Large intestine (tissue), 3 donors: ENCODE results near the gene RAN. TPM values are rescaled to one million over a fixed set of nuclear protein-coding genes. Genes with fewer than 3 reads are reported as not detected.

Experiments used
- DNase-seq, 2 donors: peaks; one replicate each; pipeline versions ENCODE4 v3.0.0 to v3.0.0-alpha.2; 2013
- H3K27ac ChIP-seq: one replicate; pipeline ENCODE4 v1.5.1; 2013; ENCODE audit warnings: low read length
- H3K27me3 ChIP-seq: 2 replicates; pipeline ENCODE4 v1.6.1; 2013; ENCODE audit warnings: low read length; ENCODE audit not compliant: control insufficient read depth, insufficient read depth
- H3K36me3 ChIP-seq: 2 replicates; pipeline ENCODE4 v1.6.1; 2013; ENCODE audit warnings: low read length; ENCODE audit not compliant: control insufficient read depth, insufficient read depth
- H3K4me1 ChIP-seq: one replicate; pipeline ENCODE4 v1.6.1; 2013; ENCODE audit warnings: low read length; ENCODE audit not compliant: control insufficient read depth, insufficient read depth
- H3K4me3 ChIP-seq: one replicate; pipeline ENCODE4 v1.5.1; 2013; ENCODE audit warnings: low read length
- H3K9me3 ChIP-seq: one replicate; pipeline ENCODE4 v1.6.1; 2013; ENCODE audit warnings: mild to moderate bottlenecking, low read depth, low read length, moderate library complexity; ENCODE audit not compliant: control insufficient read depth
- WGBS: methylation state at CpG from one replicate; pipeline ENCODE4 v1.1.5; 2013; ENCODE audit warnings: low lambda C conversion rate; ENCODE audit not compliant: insufficient coverage; 5-methylcytosine and 5-hydroxymethylcytosine counted together
- polyA plus RNA-seq: library from polyadenylated mRNA; unstranded; fragments of 120-200 nt; gene quantifications from one replicate; pipeline ENCODE4 v1.2.1, GENCODE V29; 2013

The RAN gene
- polyA plus RNA-seq, 1 donor = 554 TPM

DNA sequence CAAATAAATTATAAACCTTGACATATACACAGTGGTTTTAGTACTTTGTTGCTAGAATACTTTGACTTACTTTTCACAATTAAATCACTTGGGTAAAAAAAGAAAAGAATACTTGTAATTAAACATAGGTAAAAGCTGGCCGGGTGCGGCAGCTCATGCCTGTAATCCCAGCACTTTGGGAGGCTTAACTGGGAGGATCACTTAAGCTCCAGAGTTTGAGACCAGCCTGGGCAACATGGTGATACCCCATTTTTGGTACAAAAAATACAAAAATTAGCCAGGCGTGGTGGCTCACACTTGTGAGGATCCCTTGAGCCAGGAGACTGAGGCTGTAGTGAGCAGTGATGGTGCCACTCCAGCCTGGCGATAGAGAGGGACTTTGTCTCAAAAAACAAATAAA, 40.6 kb upstream of the RAN start:
- Histone ChIP-seq H3K4me3 (no peak overlapping the region), H3K4me1 (peaks cover 36% of the 10 kb centered on the region), H3K36me3 (no peaks in the 10 kb centered on the region), H3K9me3 (peaks cover 2% of the 10 kb centered on the region), H3K27me3 (no peaks in the 10 kb centered on the region), H3K27ac (peak overlapping the region; percentile 50)
- no CpG with 5 or more reads among the region's 4 CpGs for WGBS
- no peak for DNase-seq

DNA sequence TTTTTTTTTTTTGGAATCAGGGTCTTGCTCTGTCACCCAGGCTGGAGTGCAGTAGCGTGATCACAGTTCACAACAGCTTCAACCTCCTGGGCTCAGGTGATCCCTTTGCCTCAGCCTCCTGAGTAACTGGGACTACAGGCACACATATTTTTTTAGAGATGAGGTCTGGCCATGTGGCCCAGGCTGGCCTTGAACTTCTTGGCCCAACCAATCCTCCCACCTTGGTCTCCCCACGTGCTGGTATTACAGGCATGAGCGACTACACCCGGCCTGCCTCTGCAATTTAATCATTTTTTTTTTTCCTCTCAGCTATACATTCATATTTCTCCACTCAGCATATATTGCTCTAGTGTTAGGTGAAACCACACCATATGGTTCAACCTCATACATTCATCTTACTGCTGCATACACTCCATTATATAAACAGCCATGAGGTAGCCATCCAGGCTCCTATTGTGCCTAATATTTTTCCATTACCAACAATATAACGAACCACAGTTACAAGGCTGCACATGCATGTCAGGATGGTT, 39.9 kb upstream of the RAN start:
- H3K4me1 ChIP-seq = peaks cover 36% of the 10 kb centered on the region

DNA sequence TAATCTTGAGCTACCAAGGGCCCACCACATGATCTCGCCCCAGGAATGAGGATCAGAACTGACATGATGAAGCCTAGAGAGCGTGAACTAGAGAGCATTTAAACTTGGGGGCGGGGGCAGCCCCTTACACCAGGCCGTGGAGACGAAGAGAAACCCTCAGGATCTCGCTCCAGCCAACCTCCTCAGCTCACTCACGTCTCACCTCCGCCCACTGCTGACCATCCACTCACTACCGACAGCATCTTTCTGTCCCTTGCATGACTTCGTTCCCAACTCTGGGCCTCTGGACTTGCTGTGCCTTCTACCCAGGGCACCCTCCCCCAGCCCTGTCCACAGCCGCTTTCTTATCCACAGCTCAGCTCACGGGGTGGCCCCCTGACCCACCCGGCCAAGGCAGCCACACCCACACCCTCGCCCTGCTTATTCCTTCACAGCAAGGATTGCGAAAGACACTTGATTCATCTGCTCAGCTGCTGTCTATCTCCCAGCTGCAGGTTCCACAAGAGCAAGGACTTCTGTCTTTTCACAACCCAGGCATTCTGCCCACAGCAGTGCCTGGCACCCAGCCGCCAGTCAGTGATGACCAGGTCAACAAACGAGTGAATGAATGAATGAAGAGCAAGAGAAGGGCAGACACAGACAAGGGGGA, 39.2 kb upstream of the RAN start:
- Histone ChIP-seq H3K4me1 (peaks cover 33% of the 10 kb centered on the region), H3K27me3 (no peaks in the 10 kb centered on the region), H3K27ac (peak overlapping the region; percentile 76), H3K36me3 (no peaks in the 10 kb centered on the region), H3K4me3 (no peak overlapping the region), H3K9me3 (no peaks in the 10 kb centered on the region)
- WGBS = 25% methylated on average over 4 of the region's 17 CpGs
- DNase-seq = peak; percentile 94 to 95

More for the DNA sequence above, 39.9 kb upstream of the RAN start:
- WGBS = 27% methylated on average over 2 of the region's 5 CpGs
- no peak overlapping the region for H3K4me3 ChIP-seq
- peak overlapping the region; percentile 76 for H3K27ac ChIP-seq
- no peaks in the 10 kb centered on the region for H3K9me3 ChIP-seq
- H3K36me3 ChIP-seq = no peaks in the 10 kb centered on the region
- H3K27me3 ChIP-seq = no peaks in the 10 kb centered on the region
- DNase-seq = no peak

DNA sequence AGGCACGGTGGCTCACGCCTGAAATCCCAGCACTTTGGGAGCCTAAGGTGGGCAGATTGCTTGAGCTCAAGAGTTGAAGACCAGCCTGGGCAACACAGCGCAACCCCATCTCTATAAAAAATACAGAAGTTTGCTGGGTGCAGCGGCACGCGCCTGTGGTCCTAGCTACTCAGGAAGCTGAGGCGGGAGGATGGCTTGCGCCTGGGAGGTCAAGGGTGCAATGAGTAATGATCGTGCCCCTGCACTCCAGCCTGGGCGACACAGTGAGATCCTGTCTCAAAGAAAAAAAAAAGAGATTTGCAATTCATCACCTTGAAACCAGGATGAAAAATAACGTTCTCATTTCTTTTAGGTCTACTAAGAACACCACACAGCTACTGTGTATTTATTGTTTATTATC, 36.9 kb upstream of the RAN start:
- Histone ChIP-seq H3K4me3 (no peak overlapping the region), H3K36me3 (no peaks in the 10 kb centered on the region), H3K9me3 (no peaks in the 10 kb centered on the region), H3K27ac (no peak overlapping the region), H3K27me3 (no peaks in the 10 kb centered on the region), H3K4me1 (peaks cover 38% of the 10 kb centered on the region)
- no CpG with 5 or more reads among the region's 11 CpGs for WGBS
- DNase-seq = no peak

DNA sequence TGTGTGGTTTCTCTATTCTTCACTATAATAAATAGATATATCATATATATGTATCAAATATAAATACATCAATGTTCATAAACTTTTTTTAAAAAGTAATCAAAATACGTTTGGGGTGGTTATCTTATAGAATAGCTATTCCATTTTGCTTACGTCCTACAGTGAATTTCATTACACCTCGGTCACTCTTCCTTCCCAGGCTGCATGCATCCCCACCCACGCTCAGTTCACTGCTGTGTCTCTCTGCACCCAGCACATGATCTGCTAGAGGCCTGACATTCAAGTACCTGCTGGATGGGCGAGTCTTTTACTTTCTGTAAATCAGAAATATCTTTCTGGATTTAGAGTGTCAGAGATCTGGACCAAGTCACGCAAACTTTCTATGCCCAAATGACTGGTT, 36.4 kb upstream of the RAN start:
- Histone ChIP-seq H3K9me3 (no peaks in the 10 kb centered on the region), H3K36me3 (no peaks in the 10 kb centered on the region), H3K4me3 (no peak overlapping the region), H3K27me3 (no peaks in the 10 kb centered on the region), H3K4me1 (peaks cover 34% of the 10 kb centered on the region), H3K27ac (no peak overlapping the region)
- WGBS = 100% methylated on average over 1 of the region's 6 CpGs
- no peak for DNase-seq

DNA sequence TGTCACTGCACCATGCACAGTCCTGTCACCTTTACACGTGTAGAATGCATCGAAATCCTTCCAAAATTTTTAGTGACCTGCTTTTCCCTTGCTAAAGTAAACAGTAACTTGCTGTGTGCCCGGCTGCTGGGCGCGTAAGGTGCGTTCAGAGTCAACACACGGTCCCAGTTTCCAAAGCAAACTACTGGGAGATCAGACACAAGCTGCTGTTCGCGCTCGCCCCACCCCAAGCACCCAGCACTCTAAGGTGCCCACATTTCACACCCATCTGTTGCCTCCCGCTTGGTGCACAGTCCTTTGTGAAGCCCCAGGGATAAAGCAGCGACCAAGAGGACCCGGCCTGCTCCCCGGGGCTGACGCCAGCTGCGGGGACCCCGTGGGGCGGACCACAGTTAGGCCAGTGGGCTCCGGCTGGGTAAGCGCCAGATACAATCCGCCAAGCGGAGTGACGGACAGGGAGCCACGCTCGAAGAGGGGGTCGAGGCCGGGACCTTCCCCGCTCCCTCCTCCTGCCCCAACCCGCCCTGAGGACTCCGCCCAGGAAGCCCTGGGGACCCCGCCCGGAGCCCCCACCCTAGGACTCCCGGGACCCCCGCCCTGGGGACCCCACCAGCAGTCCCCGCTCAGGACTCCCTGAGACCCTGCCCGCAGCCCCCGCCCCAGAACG, 33.4 kb upstream of the RAN start:
- H3K4me1 ChIP-seq = peaks cover 13% of the 10 kb centered on the region
- peak in 1 of 2 donors; percentile 60 for DNase-seq
- peak overlapping the region; percentile 55 for H3K4me3 ChIP-seq
- H3K36me3 ChIP-seq = no peaks in the 10 kb centered on the region
- no CpG with 5 or more reads among the region's 38 CpGs for WGBS
- no peak overlapping the region for H3K27ac ChIP-seq
- no peaks in the 10 kb centered on the region for H3K27me3 ChIP-seq
- H3K9me3 ChIP-seq = no peaks in the 10 kb centered on the region

DNA sequence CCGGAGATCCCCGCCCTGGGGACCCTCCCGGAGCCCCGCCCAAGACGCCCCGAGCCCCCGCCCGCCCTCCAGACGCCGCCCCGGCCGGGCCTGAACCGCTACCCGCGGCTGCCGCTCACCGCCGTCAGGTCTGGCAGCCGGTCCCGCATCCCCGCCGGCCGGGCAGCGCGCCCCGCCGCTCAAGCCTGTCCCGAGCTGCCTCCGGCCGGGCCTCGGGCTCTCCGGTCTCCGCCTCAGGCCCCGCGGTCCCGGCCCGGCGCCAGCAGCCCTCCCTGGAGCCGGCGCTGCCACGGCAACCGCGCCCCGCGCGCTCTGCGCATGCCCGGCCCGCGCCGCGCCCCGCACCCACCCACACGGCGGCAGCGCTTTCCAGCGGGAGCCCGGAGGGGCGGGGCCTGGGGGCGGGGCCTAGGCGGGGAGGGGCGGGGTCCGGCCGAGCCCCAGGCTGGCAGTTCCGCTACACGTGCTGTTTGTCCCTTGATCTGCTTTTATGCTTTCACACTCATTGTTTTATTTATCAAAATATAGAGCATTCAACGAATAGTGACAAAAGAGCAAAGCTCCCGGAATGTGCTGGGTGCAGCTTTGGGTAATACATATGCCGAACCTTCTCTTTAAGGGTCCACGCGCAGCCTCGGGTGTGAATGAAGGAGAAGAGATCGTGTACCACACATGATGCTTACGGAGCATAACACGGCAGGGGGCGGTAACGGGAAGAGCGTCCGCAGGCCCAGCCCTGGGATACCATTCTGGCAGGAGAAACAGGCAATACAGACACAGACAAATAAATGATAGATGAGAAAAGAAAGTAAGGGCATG, 32.7 kb upstream of the RAN start, which contains the start of gene STX2:
TSS of gene STX2 (minus strand) at position 300 of the 819 bp plus-strand sequence. CDS start at position 149, 151 bp downstream.
- Histone ChIP-seq H3K27ac (peak within 1 kb of the TSS; percentile 55), H3K27me3 (no peaks in the 10 kb centered on the region), H3K36me3 (no peaks in the 10 kb centered on the region), H3K4me3 (peak within 1 kb of the TSS; percentile 55), H3K9me3 (no peaks in the 10 kb centered on the region), H3K4me1 (peaks cover 8% of the 10 kb centered on the region)
- WGBS = 0% methylated on average over 2 of the region's 79 CpGs
- DNase-seq = peak; percentile 73 to 83

DNA sequence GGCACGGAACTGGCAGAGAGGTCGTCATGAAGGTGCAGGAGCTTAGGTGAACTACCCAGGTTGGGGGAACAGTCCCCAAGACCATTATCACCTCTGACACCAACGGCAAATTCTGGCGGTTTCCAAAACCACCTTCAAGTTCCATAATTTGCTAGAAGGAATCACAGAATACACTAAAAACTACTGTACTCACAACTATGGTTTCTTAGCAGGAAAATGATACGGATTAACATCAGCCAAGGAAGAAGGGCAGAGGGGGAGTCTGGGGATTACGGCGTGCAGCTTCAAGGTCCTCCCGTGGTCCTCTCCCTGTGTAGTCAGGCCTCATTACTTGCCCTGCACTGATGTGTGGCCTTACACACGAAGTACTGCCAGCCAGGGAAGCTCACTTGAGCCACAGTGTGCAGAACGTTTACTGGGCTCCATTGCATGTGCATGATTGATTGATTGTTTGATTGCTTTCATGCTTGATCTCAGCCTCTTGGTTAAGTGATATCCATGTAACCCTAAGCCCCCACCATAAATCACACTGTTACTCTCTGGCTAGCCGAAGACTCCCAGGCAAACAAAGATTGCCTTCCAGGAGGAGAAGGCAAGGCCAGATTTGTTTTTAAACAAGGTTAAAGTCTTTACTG, 32.0 kb upstream of the RAN start:
- peak overlapping the region; percentile 55 for H3K27ac ChIP-seq

GRCh38 chr12:130846369-130846768, 25.5 kb upstream of the RAN start:
- Histone ChIP-seq H3K4me3 (no peak overlapping the region), H3K27ac (peak overlapping the region; percentile 59), H3K27me3 (no peaks in the 10 kb centered on the region), H3K36me3 (no peaks in the 10 kb centered on the region), H3K4me1 (peaks cover 35% of the 10 kb centered on the region), H3K9me3 (no peaks in the 10 kb centered on the region)
- DNase-seq = no peak

More for the DNA sequence above, 32.0 kb upstream of the RAN start:
- peaks cover 8% of the 10 kb centered on the region for H3K4me1 ChIP-seq
- no peak for DNase-seq
- no peaks in the 10 kb centered on the region for H3K36me3 ChIP-seq
- no CpG with 5 or more reads among the region's 11 CpGs for WGBS
- H3K9me3 ChIP-seq = no peaks in the 10 kb centered on the region
- H3K4me3 ChIP-seq = peak overlapping the region; percentile 41
- H3K27me3 ChIP-seq = no peaks in the 10 kb centered on the region

GRCh38 chr12:130847112-130847511, 24.8 kb upstream of the RAN start:
- H3K4me1 ChIP-seq = peaks cover 35% of the 10 kb centered on the region
- no peak overlapping the region for H3K4me3 ChIP-seq
- no peaks in the 10 kb centered on the region for H3K36me3 ChIP-seq
- WGBS = no CpG with 5 or more reads among the region's 7 CpGs
- H3K9me3 ChIP-seq = no peaks in the 10 kb centered on the region
- DNase-seq = peak; percentile 76 to 87
- peak overlapping the region; percentile 78 for H3K27ac ChIP-seq
- no peaks in the 10 kb centered on the region for H3K27me3 ChIP-seq
